Motor neuron (in vitro differentiated cells): ENCODE data around the gene EVA1C. TPM values are rescaled to one million over a fixed set of nuclear protein-coding genes. Genes with fewer than 3 reads are reported as not detected.
"Not testable (repeated sequence)": the region's sequence is repeated elsewhere in the genome, so short reads cannot be mapped to it uniquely, and the experiment has no call there.

Experiments
- ATAC-seq, 8 experiments: fragments of 200-7000 bp; cut with Tn5 transposase; replicated peaks in 6 of 8; 2 replicates each; pipeline ENCODE4 v1.8.0; 2021; ENCODE audit warnings: mild to moderate bottlenecking in 8 of 8, moderate library complexity in 8 of 8
- H3K27ac ChIP-seq, 2 donors: fragments of 250-450 bp; sonication (Bioruptor Pico); 2 replicates each; pipeline ENCODE4 v1.9.0; 2021; ENCODE audit warnings: antibody characterized with exemption in 2 of 2, mild to moderate bottlenecking in 2 of 2, moderate library complexity in 1 of 2
- H3K4me1 ChIP-seq, 2 donors: fragments of 250-450 bp; sonication (Bioruptor Pico); replicated peaks in 1 of 2; 2 replicates each; pipeline ENCODE4 v1.6.1; 2021; ENCODE audit warnings: antibody characterized with exemption in 2 of 2, mild to moderate bottlenecking in 2 of 2, moderate library complexity in 1 of 2
- H3K4me3 ChIP-seq, 5 donors: fragments of 250-450 bp; sonication (Bioruptor Pico); 2 replicates each; pipeline ENCODE4 v1.9.0; 2021; ENCODE audit warnings: antibody characterized with exemption in 5 of 5, mild to moderate bottlenecking in 5 of 5, moderate library complexity in 4 of 5
- WGBS, 10 experiments: fragments of 450-650 bp; shearing (Covaris generic); methylation state at CpG; one replicate each; pipeline ENCODE4 v1.0.0; 2022; 5-methylcytosine and 5-hydroxymethylcytosine counted together
- in situ Hi-C, 9 experiments: fragments of 400-800 bp; cut with MboI; loops; one replicate each; pipeline ENCODE4 v1.15.0; 2021; ENCODE audit warnings: low sequenced_read_pairs in 9 of 9, low pct_unique_long_range_greater_than_20kb in 2 of 9; ENCODE audit not compliant: unreplicated experiment in 9 of 9
- total RNA-seq, 8 experiments: library from RNA; unstranded; fragments of 300-600 nt; gene quantifications; 2 replicates each; pipeline versions ENCODE4 v1.2.3 to v1.2.4, GENCODE V29; 2022

The EVA1C gene
- total RNA-seq, 8 experiments from 2014 or later = 0.13 to 45.4 (median 0.69) TPM

GRCh38 chr21:32378956-32379355 is 33.5 kb upstream of the EVA1C start:
- WGBS, 10 experiments = 30 to 90% (median 77%) methylated on average over 1 to 4 of the region's 5 CpGs; no CpG with 5 or more reads in 4 of the 10 experiments
- Histone ChIP-seq H3K27ac (no peak overlapping the region), H3K4me3 (no peak overlapping the region), H3K4me1 (no peaks in the 10 kb centered on the region)
- no peak for ATAC-seq
- in situ Hi-C loops = no loop called here

- WGBS, 10 experiments = 60 to 100% (median 77%) methylated on average over 1 to 4 of the region's 4 CpGs; no CpG with 5 or more reads in 3 of the 10 experiments
- H3K4me3 ChIP-seq = no peak overlapping the region
- H3K27ac ChIP-seq = no peak overlapping the region
- no peaks in the 10 kb centered on the region for H3K4me1 ChIP-seq
- ATAC-seq = no peak
- in situ Hi-C loops = no loop called here
These were observed 31.6 kb upstream of the EVA1C start for GRCh38 chr21:32380940-32381339.

GRCh38 chr21:32381571-32381970 is 30.9 kb upstream of the EVA1C start:
- Histone ChIP-seq H3K4me1 (no peaks in the 10 kb centered on the region), H3K27ac (no peak overlapping the region), H3K4me3 (no peak overlapping the region)
- no peak for ATAC-seq
- in situ Hi-C loops = no loop called here
- 55 to 100% (median 91%) methylated on average over 2 to 6 of the region's 6 CpGs for WGBS, 10 experiments

- no peak overlapping the region for H3K27ac ChIP-seq
- H3K4me1 ChIP-seq = no peaks in the 10 kb centered on the region
- in situ Hi-C loops = no loop called here
- no peak overlapping the region for H3K4me3 ChIP-seq
- 68 to 100% (median 88%) methylated on average over 1 to 8 of the region's 10 CpGs; no CpG with 5 or more reads in 2 of the 10 experiments for WGBS, 10 experiments
- ATAC-seq = peak in 5 of 8 experiments; percentile 26 to 84 (median 60)
These were observed 30.3 kb upstream of the EVA1C start for GRCh38 chr21:32382108-32382644.

GRCh38 chr21:32383812-32384211 is 28.7 kb upstream of the EVA1C start:
- Histone ChIP-seq H3K27ac (no peak overlapping the region), H3K4me1 (no peaks in the 10 kb centered on the region), H3K4me3 (no peak overlapping the region)
- in situ Hi-C loops = no loop called here
- WGBS, 10 experiments = 92 to 100% (median 96%) methylated on average over 1 to 4 of the region's 6 CpGs; no CpG with 5 or more reads in 1 of the 10 experiments
- no peak for ATAC-seq

GRCh38 chr21:32386195-32386870 is 26.2 kb upstream of the EVA1C start:
- no peak for ATAC-seq
- H3K27ac ChIP-seq = no peak overlapping the region
- WGBS, 10 experiments = 80 to 100% (median 92%) methylated on average over 1 to 6 of the region's 6 CpGs
- H3K4me3 ChIP-seq = no peak overlapping the region
- in situ Hi-C loops = no loop called here
- H3K4me1 ChIP-seq = no peaks in the 10 kb centered on the region

- ATAC-seq = no peak
- Histone ChIP-seq H3K4me1 (peaks cover 0 to 7% of the 10 kb centered on the region in 2 donors), H3K4me3 (no peak overlapping the region), H3K27ac (no peak overlapping the region)
- in situ Hi-C loops = no loop called here
- WGBS, 10 experiments = 80 to 100% (median 97%) methylated on average over 1 to 7 of the region's 8 CpGs; no CpG with 5 or more reads in 2 of the 10 experiments
These were observed 25.4 kb upstream of the EVA1C start for GRCh38 chr21:32387151-32387550.

GRCh38 chr21:32388306-32388705 is 24.2 kb upstream of the EVA1C start:
- Histone ChIP-seq H3K27ac (no peak overlapping the region), H3K4me3 (no peak overlapping the region), H3K4me1 (peaks cover 2 to 7% of the 10 kb centered on the region in 2 donors)
- in situ Hi-C loops = no loop called here
- 53 to 100% (median 78%) methylated on average over 1 to 9 of the region's 9 CpGs; no CpG with 5 or more reads in 3 of the 10 experiments for WGBS, 10 experiments
- no peak for ATAC-seq

- WGBS, 10 experiments = 40 to 94% (median 78%) methylated on average over 1 to 4 of the region's 5 CpGs; no CpG with 5 or more reads in 4 of the 10 experiments
- ATAC-seq = no peak
- in situ Hi-C loops = no loop called here
- Histone ChIP-seq H3K27ac (no peak overlapping the region), H3K4me3 (no peak overlapping the region), H3K4me1 (peaks cover 2 to 7% of the 10 kb centered on the region in 2 donors)
These were observed 23.0 kb upstream of the EVA1C start for GRCh38 chr21:32389337-32390015.

GRCh38 chr21:32390537-32391224 is 21.8 kb upstream of the EVA1C start:
- in situ Hi-C loops, H3K27ac ChIP-seq: not testable (repeated sequence)
- no CpG with 5 or more reads among the region's 11 CpGs for WGBS, 10 experiments

GRCh38 chr21:32391755-32392154 is 20.8 kb upstream of the EVA1C start:
- no peak for ATAC-seq
- Histone ChIP-seq H3K4me3 (peak overlapping the region; percentile 47 to 95 (median 88)), H3K4me1 (peaks cover 2 to 7% of the 10 kb centered on the region in 2 donors), H3K27ac (no peak overlapping the region)
- WGBS, 10 experiments = 18 to 100% (median 53%) methylated on average over 1 to 4 of the region's 4 CpGs; no CpG with 5 or more reads in 1 of the 10 experiments
- in situ Hi-C loops = no loop called here

More at GRCh38 chr21:32390537-32391224, 21.8 kb upstream of the EVA1C start:
- H3K4me3 ChIP-seq, ATAC-seq, H3K4me1 ChIP-seq: not testable (repeated sequence)

GRCh38 chr21:32392299-32392879 is 20.1 kb upstream of the EVA1C start:
- H3K27ac ChIP-seq = peak overlapping the region in 1 of 2 donors; percentile 60
- peak overlapping the region; percentile 47 to 95 (median 88) for H3K4me3 ChIP-seq
- H3K4me1 ChIP-seq = peaks cover 2 to 7% of the 10 kb centered on the region in 2 donors
- 0 to 25% (median 1%) methylated on average over 1 to 17 of the region's 32 CpGs; no CpG with 5 or more reads in 2 of the 10 experiments for WGBS, 10 experiments
- peak; percentile 46 to 71 (median 64) for ATAC-seq
- in situ Hi-C loops = no loop called here
